ENCODE data around the gene KLK14.

Gene KLK14

GRCh38 chr19:51060973-51061372, 21.7 kb downstream of the KLK14 start:
- Mint-ChIP-seq H3K27ac (no peak overlapping the region), H3K4me1 (ENCODE audit: low read depth) (no peaks in the 10 kb centered on the region), H3K9me3 (no peaks in the 10 kb centered on the region), H3K27me3 (ENCODE audit: low read depth) (peaks cover 23% of the 10 kb centered on the region), H3K36me3 (ENCODE audit: low read depth) (no peaks in the 10 kb centered on the region), H3K4me3 (no peak overlapping the region)

- Mint-ChIP-seq H3K36me3 (ENCODE audit: low read depth) (no peaks in the 10 kb centered on the region), H3K27me3 (ENCODE audit: low read depth) (peaks cover 23% of the 10 kb centered on the region)
Measured at GRCh38 chr19:51060336-51060735, 22.4 kb downstream of the KLK14 start.

GRCh38 chr19:51059715-51060114, 23.0 kb downstream of the KLK14 start:
- Mint-ChIP-seq H3K9me3 (no peaks in the 10 kb centered on the region), H3K4me1 (ENCODE audit: low read depth) (no peaks in the 10 kb centered on the region), H3K27ac (no peak overlapping the region), H3K36me3 (ENCODE audit: low read depth) (no peaks in the 10 kb centered on the region), H3K27me3 (ENCODE audit: low read depth) (peaks cover 26% of the 10 kb centered on the region), H3K4me3 (no peak overlapping the region)

More at GRCh38 chr19:51060336-51060735, 22.4 kb downstream of the KLK14 start:
- H3K9me3 Mint-ChIP-seq: no peaks in the 10 kb centered on the region
- no peak overlapping the region for H3K4me3 Mint-ChIP-seq
- H3K27ac Mint-ChIP-seq: no peak overlapping the region
- no peaks in the 10 kb centered on the region for H3K4me1 Mint-ChIP-seq (ENCODE audit: low read depth)

GRCh38 chr19:51055866-51056265, 26.8 kb downstream of the KLK14 start:
- Mint-ChIP-seq H3K27ac (no peak overlapping the region), H3K4me3 (no peak overlapping the region), H3K4me1 (ENCODE audit: low read depth) (no peaks in the 10 kb centered on the region), H3K36me3 (ENCODE audit: low read depth) (no peaks in the 10 kb centered on the region), H3K9me3 (no peaks in the 10 kb centered on the region), H3K27me3 (ENCODE audit: low read depth) (peaks cover 28% of the 10 kb centered on the region)

- H3K36me3 Mint-ChIP-seq (ENCODE audit: low read depth): no peaks in the 10 kb centered on the region
- H3K27ac Mint-ChIP-seq: no peak overlapping the region
- H3K9me3 Mint-ChIP-seq: no peaks in the 10 kb centered on the region
- H3K4me3 Mint-ChIP-seq: no peak overlapping the region
- H3K4me1 Mint-ChIP-seq (ENCODE audit: low read depth): no peaks in the 10 kb centered on the region
- peaks cover 3% of the 10 kb centered on the region for H3K27me3 Mint-ChIP-seq (ENCODE audit: low read depth)
Measured at GRCh38 chr19:51047031-51047335, 35.7 kb downstream of the KLK14 start.

GRCh38 chr19:51044327-51044726, 38.4 kb downstream of the KLK14 start:
- H3K4me3 Mint-ChIP-seq: no peak overlapping the region

GRCh38 chr19:51043497-51043896, 39.2 kb downstream of the KLK14 start:
- Mint-ChIP-seq H3K36me3 (ENCODE audit: low read depth) (no peaks in the 10 kb centered on the region), H3K9me3 (no peaks in the 10 kb centered on the region), H3K4me3 (no peak overlapping the region), H3K4me1 (ENCODE audit: low read depth) (no peaks in the 10 kb centered on the region), H3K27ac (no peak overlapping the region), H3K27me3 (ENCODE audit: low read depth) (peaks cover 3% of the 10 kb centered on the region)

More at GRCh38 chr19:51044327-51044726, 38.4 kb downstream of the KLK14 start:
- H3K36me3 Mint-ChIP-seq (ENCODE audit: low read depth): no peaks in the 10 kb centered on the region
- no peaks in the 10 kb centered on the region for H3K9me3 Mint-ChIP-seq
- no peak overlapping the region for H3K27ac Mint-ChIP-seq
- no peaks in the 10 kb centered on the region for H3K4me1 Mint-ChIP-seq (ENCODE audit: low read depth)
- H3K27me3 Mint-ChIP-seq (ENCODE audit: low read depth): peaks cover 3% of the 10 kb centered on the region

- Mint-ChIP-seq H3K27ac (no peak overlapping the region), H3K9me3 (no peaks in the 10 kb centered on the region)
Measured at GRCh38 chr19:51040151-51040550, 42.5 kb downstream of the KLK14 start.

GRCh38 chr19:51036519-51036918, 46.2 kb downstream of the KLK14 start:
- no peaks in the 10 kb centered on the region for H3K27me3 Mint-ChIP-seq (ENCODE audit: low read depth)
- no peak overlapping the region for H3K27ac Mint-ChIP-seq
- no peaks in the 10 kb centered on the region for H3K4me1 Mint-ChIP-seq (ENCODE audit: low read depth)
- no peaks in the 10 kb centered on the region for H3K9me3 Mint-ChIP-seq
- H3K36me3 Mint-ChIP-seq (ENCODE audit: low read depth): no peaks in the 10 kb centered on the region
- no peak overlapping the region for H3K4me3 Mint-ChIP-seq

More at GRCh38 chr19:51040151-51040550, 42.5 kb downstream of the KLK14 start:
- Mint-ChIP-seq H3K4me1 (ENCODE audit: low read depth) (no peaks in the 10 kb centered on the region), H3K4me3 (no peak overlapping the region), H3K27me3 (ENCODE audit: low read depth) (no peaks in the 10 kb centered on the region), H3K36me3 (ENCODE audit: low read depth) (no peaks in the 10 kb centered on the region)

GRCh38 chr19:51034704-51035103, 48.0 kb downstream of the KLK14 start, which contains the start of gene KLK12:
KLK12 (minus strand) TSS chr19:51035002; CDS start chr19:51034621, 381 bp downstream.
- Mint-ChIP-seq H3K4me1 (ENCODE audit: low read depth) (no peaks in the 10 kb centered on the region), H3K36me3 (ENCODE audit: low read depth) (no peaks in the 10 kb centered on the region), H3K27me3 (ENCODE audit: low read depth) (no peaks in the 10 kb centered on the region), H3K27ac (no peak within 1 kb of the TSS), H3K4me3 (no peak within 1 kb of the TSS), H3K9me3 (no peaks in the 10 kb centered on the region)

- no peaks in the 10 kb centered on the region for H3K36me3 Mint-ChIP-seq (ENCODE audit: low read depth)
- no peaks in the 10 kb centered on the region for H3K9me3 Mint-ChIP-seq
- peaks cover 1% of the 10 kb centered on the region for H3K27me3 Mint-ChIP-seq (ENCODE audit: low read depth)
- H3K4me1 Mint-ChIP-seq (ENCODE audit: low read depth): no peaks in the 10 kb centered on the region
- H3K4me3 Mint-ChIP-seq: no peak overlapping the region
- no peak overlapping the region for H3K27ac Mint-ChIP-seq
Measured at GRCh38 chr19:51031880-51032225, 50.8 kb downstream of the KLK14 start.

GRCh38 chr19:51031220-51031879, 51.3 kb downstream of the KLK14 start:
- Mint-ChIP-seq H3K4me1 (ENCODE audit: low read depth) (no peaks in the 10 kb centered on the region), H3K27me3 (ENCODE audit: low read depth) (peaks cover 4% of the 10 kb centered on the region), H3K9me3 (no peaks in the 10 kb centered on the region), H3K27ac (no peak overlapping the region), H3K36me3 (ENCODE audit: low read depth) (no peaks in the 10 kb centered on the region), H3K4me3 (no peak overlapping the region)

- Mint-ChIP-seq H3K36me3 (ENCODE audit: low read depth) (no peaks in the 10 kb centered on the region), H3K4me3 (no peak overlapping the region), H3K4me1 (ENCODE audit: low read depth) (no peaks in the 10 kb centered on the region), H3K27me3 (ENCODE audit: low read depth) (peaks cover 4% of the 10 kb centered on the region), H3K27ac (no peak overlapping the region), H3K9me3 (no peaks in the 10 kb centered on the region)
Measured at GRCh38 chr19:51030631-51031030, 52.1 kb downstream of the KLK14 start.

GRCh38 chr19:51029718-51030117, 53.0 kb downstream of the KLK14 start:
- no peak overlapping the region for H3K4me3 Mint-ChIP-seq
- H3K9me3 Mint-ChIP-seq: no peaks in the 10 kb centered on the region
- no peak overlapping the region for H3K27ac Mint-ChIP-seq
- no peaks in the 10 kb centered on the region for H3K4me1 Mint-ChIP-seq (ENCODE audit: low read depth)
- H3K36me3 Mint-ChIP-seq (ENCODE audit: low read depth): no peaks in the 10 kb centered on the region
- peaks cover 4% of the 10 kb centered on the region for H3K27me3 Mint-ChIP-seq (ENCODE audit: low read depth)
